GM23338 (cell line): ENCODE measurements around the gene BRAP.

Source experiments
- CREB1 ChIP-seq: fragments of 250-450 bp; sonication (Bioruptor Pico); IDR thresholded peaks from 2 replicates; pipeline ENCODE4 v1.5.0; 2020; ENCODE audit warnings: low read depth, mild to moderate bottlenecking, moderate library complexity
- CTCF ChIP-seq, 2 experiments: fragments of 200-600 bp in 1 of 2; sonication (generic) in 1 of 2; conservative IDR thresholded peaks; 2 replicates each; pipeline versions ENCODE4 v1.5.1 to v1.6.1; 2016 to 2017; ENCODE audit warnings: antibody characterized with exemption in 2 of 2, low read depth in 2 of 2, mild to moderate bottlenecking in 2 of 2, moderate library complexity in 1 of 2
- EZH2 ChIP-seq: fragments of 200-600 bp; sonication (generic); IDR thresholded peaks from one replicate; pipeline ENCODE4 v1.8.0; 2017; ENCODE audit warnings: antibody characterized with exemption, mild to moderate bottlenecking, low read depth; ENCODE audit not compliant: unreplicated experiment
- EZH2phosphoT487 ChIP-seq: fragments of 200-600 bp; sonication (generic); IDR thresholded peaks from one replicate; pipeline ENCODE4 v1.8.1; 2018; ENCODE audit warnings: antibody characterized with exemption; ENCODE audit not compliant: unreplicated experiment
- JUNB ChIP-seq: IDR thresholded peaks from one replicate; pipeline ENCODE4 v1.6.1; 2016; ENCODE audit warnings: antibody characterized with exemption; ENCODE audit not compliant: unreplicated experiment
- POLR2AphosphoS5 ChIP-seq: IDR thresholded peaks from 2 replicates; pipeline ENCODE4 v1.6.1; 2016; ENCODE audit warnings: antibody characterized with exemption, low read depth
- REST ChIP-seq: IDR thresholded peaks from one replicate; pipeline ENCODE4 v1.6.1; 2018; ENCODE audit warnings: antibody characterized with exemption; ENCODE audit not compliant: unreplicated experiment
- ZNF462 ChIP-seq: fragments of 250-450 bp; sonication (Bioruptor Pico); IDR thresholded peaks from 2 replicates; pipeline ENCODE4 v1.5.0; 2020; ENCODE audit warnings: mild to moderate bottlenecking, moderate library complexity

GRCh38 chr12:111635524-111635923 is 50.2 kb downstream of the BRAP start:
- no peak for TF ChIP-seq EZH2
- TF ChIP-seq CTCF (conservative IDR thresholded peaks at IDR 0.05; ENCODE audit: low read depth in 2 of 2), result no peak
- TF ChIP-seq POLR2AphosphoS5, result no peak
- no peak for TF ChIP-seq REST
- TF ChIP-seq EZH2phosphoT487, result no peak
- TF ChIP-seq CREB1, result no peak
- TF ChIP-seq JUNB, result no peak
- TF ChIP-seq ZNF462 (CRISPR knock-in tag), result no peak
